Neural cell (in vitro differentiated cells): ENCODE results near the gene CAMSAP3. TPM values are rescaled to one million over a fixed set of nuclear protein-coding genes. Genes with fewer than 3 reads are reported as not detected.

Source experiments
- H2AFZ ChIP-seq: fragments of 200-600, 300-800 bp; sonication (generic), shearing (Covaris generic); 2 replicates; pipeline ENCODE4 v1.6.0; 2014; ENCODE audit warnings: low read depth, mild to moderate bottlenecking, antibody characterized with exemption, low read length, moderate library complexity
- H3F3A ChIP-seq: fragments of 200-600 bp; shearing (Covaris generic); 2 replicates; pipeline ENCODE4 v1.6.1; 2016; ENCODE audit warnings: mild to moderate bottlenecking, moderate library complexity, mixed read lengths, antibody characterized with exemption, low read length; ENCODE audit not compliant: insufficient read depth, poor library complexity, severe bottlenecking
- H3K27ac ChIP-seq: fragments of 200-600, 300-800 bp; sonication (generic), shearing (Covaris generic); 2 replicates; pipeline ENCODE4 v1.5.1; 2014; ENCODE audit warnings: mild to moderate bottlenecking, low read length, moderate library complexity
- H3K27me3 ChIP-seq: fragments of 300-800, 200-600 bp; sonication (generic), shearing (Covaris generic); 2 replicates; pipeline ENCODE4 v1.6.0; 2014; ENCODE audit warnings: mild to moderate bottlenecking, low read depth, low read length, moderate library complexity; ENCODE audit not compliant: insufficient read depth
- H3K36me3 ChIP-seq: fragments of 300-800, 200-600 bp; sonication (generic), shearing (Covaris generic); 2 replicates; pipeline ENCODE4 v1.5.1; 2014; ENCODE audit warnings: mild to moderate bottlenecking, antibody characterized with exemption, low read length, moderate library complexity; ENCODE audit not compliant: insufficient read depth
- H3K4me2 ChIP-seq: fragments of 300-800, 200-600 bp; sonication (generic), shearing (Covaris generic); 2 replicates; pipeline ENCODE4 v1.6.0; 2014; ENCODE audit warnings: mild to moderate bottlenecking, low read length
- H3K4me3 ChIP-seq: fragments of 300-800, 200-600 bp; sonication (generic), shearing (Covaris generic); 2 replicates; pipeline ENCODE4 v1.5.1; 2014; ENCODE audit warnings: mild to moderate bottlenecking, low read length, moderate library complexity
- H3K79me2 ChIP-seq: fragments of 200-600 bp; shearing (Covaris generic); replicated peaks from 2 replicates; pipeline ENCODE4 v1.6.0; 2014; ENCODE audit warnings: mild to moderate bottlenecking, low read length, moderate library complexity; ENCODE audit not compliant: insufficient read depth
- H3K9ac ChIP-seq: fragments of 300-800, 200-600 bp; sonication (generic), shearing (Covaris generic); 2 replicates; pipeline ENCODE4 v1.6.1; 2016; ENCODE audit warnings: mild to moderate bottlenecking, low read length, mixed read lengths
- H3K9me2 ChIP-seq: fragments of 200-600 bp; shearing (Covaris generic); 2 replicates; pipeline ENCODE4 v1.6.1; 2016; ENCODE audit warnings: mild to moderate bottlenecking, low read length, mixed read lengths; ENCODE audit not compliant: insufficient read depth
- H3K9me3 ChIP-seq: fragments of 200-600, 300-800 bp; sonication (generic), shearing (Covaris generic); 2 replicates; pipeline ENCODE4 v1.6.1; 2016; ENCODE audit warnings: mild to moderate bottlenecking, mixed run types, low read length, moderate library complexity, mixed read lengths
- H4K20me1 ChIP-seq: fragments of 200-600 bp; shearing (Covaris generic); 2 replicates; pipeline ENCODE4 v1.6.1; 2016; ENCODE audit warnings: mild to moderate bottlenecking, mixed run types; ENCODE audit not compliant: insufficient read depth
- CTCF ChIP-seq: fragments of 450-650 bp; IDR thresholded peaks from 2 replicates; pipeline ENCODE4 v1.5.1; 2014; ENCODE audit warnings: antibody characterized with exemption, mild to moderate bottlenecking, moderate library complexity; ENCODE audit not compliant: poor library complexity, severe bottlenecking
- EP300 ChIP-seq: fragments of 450-650 bp; conservative IDR thresholded peaks from 2 replicates; pipeline ENCODE4 v1.6.1; 2014; ENCODE audit warnings: antibody characterized with exemption, mild to moderate bottlenecking, moderate library complexity; ENCODE audit not compliant: poor library complexity, severe bottlenecking
- EZH2 ChIP-seq: fragments of 200-600, 300-800 bp; shearing (Covaris generic), sonication (generic); IDR thresholded peaks from 2 replicates; pipeline ENCODE4 v1.6.1; 2014; ENCODE audit warnings: antibody characterized with exemption, low read length, borderline replicate concordance, mild to moderate bottlenecking; ENCODE audit not compliant: insufficient read depth, poor library complexity, severe bottlenecking
- MXI1 ChIP-seq: fragments of 450-650 bp; conservative IDR thresholded peaks from 2 replicates; pipeline ENCODE4 v1.6.1; 2014; ENCODE audit warnings: antibody characterized with exemption, mild to moderate bottlenecking; ENCODE audit not compliant: poor library complexity, severe bottlenecking
- POLR2AphosphoS5 ChIP-seq: IDR thresholded peaks from 2 replicates; pipeline ENCODE4 v1.6.1; 2012
- RAD21 ChIP-seq: fragments of 450-650 bp; conservative IDR thresholded peaks from 2 replicates; pipeline ENCODE4 v1.6.1; 2014; ENCODE audit warnings: antibody characterized with exemption, mild to moderate bottlenecking, moderate library complexity
- SMC3 ChIP-seq: fragments of 450-650 bp; conservative IDR thresholded peaks from 2 replicates; pipeline ENCODE4 v1.6.1; 2014; ENCODE audit warnings: antibody characterized with exemption, mild to moderate bottlenecking, moderate library complexity; ENCODE audit not compliant: poor library complexity
- TAF1 ChIP-seq: IDR thresholded peaks from 2 replicates; pipeline ENCODE4 v1.6.1; 2012; ENCODE audit warnings: low read depth
- polyA plus RNA-seq: library from polyadenylated mRNA; depleted of rRNA; stranded (reverse); fragments of >200 nt; gene quantifications from 2 replicates; pipeline ENCODE4 v1.2.3, GENCODE V29; 2014
- TF ChIP-seq, protein P1 (sequence below): IDR thresholded peaks from 2 replicates; pipeline ENCODE4 v1.6.1; 2012; ENCODE audit warnings: borderline replicate concordance

CAMSAP3 gene
- polyA plus RNA-seq, 1 donor from 2014 or later: 17.0 TPM

GRCh38 chr19:7558667-7559066 is 37.0 kb upstream of the CAMSAP3 start:
- H3F3A ChIP-seq: no peaks in the 10 kb centered on the region
- no peak overlapping the region for H3K27ac ChIP-seq
- no peak overlapping the region for H2AFZ ChIP-seq
- H3K9ac ChIP-seq: no peak overlapping the region
- no peak overlapping the region for H3K4me3 ChIP-seq
- no peaks in the 10 kb centered on the region for H3K27me3 ChIP-seq
- no peak for TF ChIP-seq RAD21
- no peak for TF ChIP-seq CTCF
- no peak for TF ChIP-seq EZH2
- no peak for TF ChIP-seq SMC3
- TF ChIP-seq POLR2AphosphoS5: no peak
- TF ChIP-seq TAF1: no peak
- TF ChIP-seq, protein P1, sequence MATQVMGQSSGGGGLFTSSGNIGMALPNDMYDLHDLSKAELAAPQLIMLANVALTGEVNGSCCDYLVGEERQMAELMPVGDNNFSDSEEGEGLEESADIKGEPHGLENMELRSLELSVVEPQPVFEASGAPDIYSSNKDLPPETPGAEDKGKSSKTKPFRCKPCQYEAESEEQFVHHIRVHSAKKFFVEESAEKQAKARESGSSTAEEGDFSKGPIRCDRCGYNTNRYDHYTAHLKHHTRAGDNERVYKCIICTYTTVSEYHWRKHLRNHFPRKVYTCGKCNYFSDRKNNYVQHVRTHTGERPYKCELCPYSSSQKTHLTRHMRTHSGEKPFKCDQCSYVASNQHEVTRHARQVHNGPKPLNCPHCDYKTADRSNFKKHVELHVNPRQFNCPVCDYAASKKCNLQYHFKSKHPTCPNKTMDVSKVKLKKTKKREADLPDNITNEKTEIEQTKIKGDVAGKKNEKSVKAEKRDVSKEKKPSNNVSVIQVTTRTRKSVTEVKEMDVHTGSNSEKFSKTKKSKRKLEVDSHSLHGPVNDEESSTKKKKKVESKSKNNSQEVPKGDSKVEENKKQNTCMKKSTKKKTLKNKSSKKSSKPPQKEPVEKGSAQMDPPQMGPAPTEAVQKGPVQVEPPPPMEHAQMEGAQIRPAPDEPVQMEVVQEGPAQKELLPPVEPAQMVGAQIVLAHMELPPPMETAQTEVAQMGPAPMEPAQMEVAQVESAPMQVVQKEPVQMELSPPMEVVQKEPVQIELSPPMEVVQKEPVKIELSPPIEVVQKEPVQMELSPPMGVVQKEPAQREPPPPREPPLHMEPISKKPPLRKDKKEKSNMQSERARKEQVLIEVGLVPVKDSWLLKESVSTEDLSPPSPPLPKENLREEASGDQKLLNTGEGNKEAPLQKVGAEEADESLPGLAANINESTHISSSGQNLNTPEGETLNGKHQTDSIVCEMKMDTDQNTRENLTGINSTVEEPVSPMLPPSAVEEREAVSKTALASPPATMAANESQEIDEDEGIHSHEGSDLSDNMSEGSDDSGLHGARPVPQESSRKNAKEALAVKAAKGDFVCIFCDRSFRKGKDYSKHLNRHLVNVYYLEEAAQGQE: no peak
- no peak for TF ChIP-seq MXI1
- TF ChIP-seq EP300: no peak
- no peak overlapping the region for H3K4me2 ChIP-seq
- H4K20me1 ChIP-seq: no peaks in the 10 kb centered on the region
- no peaks in the 10 kb centered on the region for H3K9me2 ChIP-seq
- H3K36me3 ChIP-seq: peaks cover 6% of the 10 kb centered on the region
- H3K9me3 ChIP-seq: no peaks in the 10 kb centered on the region
- no peaks in the 10 kb centered on the region for H3K79me2 ChIP-seq

GRCh38 chr19:7559102-7559501 is 36.6 kb upstream of the CAMSAP3 start:
- no peak overlapping the region for H2AFZ ChIP-seq
- H3F3A ChIP-seq: no peaks in the 10 kb centered on the region
- no peak overlapping the region for H3K4me3 ChIP-seq
- peaks cover 6% of the 10 kb centered on the region for H3K36me3 ChIP-seq
- H3K9me3 ChIP-seq: no peaks in the 10 kb centered on the region
- no peaks in the 10 kb centered on the region for H3K9me2 ChIP-seq
- no peaks in the 10 kb centered on the region for H3K79me2 ChIP-seq
- TF ChIP-seq CTCF: no peak
- TF ChIP-seq, protein P1: no peak
- TF ChIP-seq EZH2: no peak
- TF ChIP-seq TAF1: no peak
- TF ChIP-seq RAD21: no peak
- TF ChIP-seq MXI1: no peak
- TF ChIP-seq SMC3: no peak
- TF ChIP-seq EP300: no peak
- TF ChIP-seq POLR2AphosphoS5: no peak
- no peak overlapping the region for H3K27ac ChIP-seq
- no peak overlapping the region for H3K4me2 ChIP-seq
- H4K20me1 ChIP-seq: no peaks in the 10 kb centered on the region
- no peaks in the 10 kb centered on the region for H3K27me3 ChIP-seq
- H3K9ac ChIP-seq: no peak overlapping the region
